SK-N-SH treated with all-trans-retinoic acid at 6 μM for 48 hours (cell line): ENCODE results near the gene RBM17.

Source experiments
- ATAC-seq: fragments of 200-7000 bp; cut with Tn5 transposase; 3 replicates; pipeline ENCODE4 v1.9.1; 2020; ENCODE audit warnings: mild to moderate bottlenecking, moderate library complexity
- ARNTL ChIP-seq: fragments of 450-650 bp; formaldehyde crosslinking; IDR thresholded peaks from 2 replicates; pipeline ENCODE4 v1.5.0; 2020; ENCODE audit warnings: low read depth, mild to moderate bottlenecking, moderate library complexity, borderline replicate concordance
- BACH2 ChIP-seq: fragments of 250-450 bp; sonication (Bioruptor Pico); IDR thresholded peaks from 2 replicates; pipeline ENCODE4 v1.9.0; 2021; ENCODE audit warnings: mild to moderate bottlenecking, borderline replicate concordance
- CREB5 ChIP-seq: fragments of 250-450 bp; sonication (Bioruptor Pico); IDR thresholded peaks from 2 replicates; pipeline ENCODE4 v1.5.1; 2020; ENCODE audit warnings: low read depth, mild to moderate bottlenecking, moderate library complexity
- CSDC2 ChIP-seq: fragments of 250-450 bp; sonication (Bioruptor Pico); IDR thresholded peaks from 2 replicates; pipeline ENCODE4 v1.5.0; 2020; ENCODE audit warnings: mild to moderate bottlenecking, moderate library complexity
- CSRNP3 ChIP-seq: fragments of 250-450 bp; sonication (Bioruptor Pico); IDR thresholded peaks from 2 replicates; pipeline ENCODE4 v1.5.1; 2021; ENCODE audit warnings: mild to moderate bottlenecking, moderate library complexity
- ESRRG ChIP-seq: fragments of 250-450 bp; sonication (Bioruptor Pico); IDR thresholded peaks from 2 replicates; pipeline ENCODE4 v1.6.1; 2021; ENCODE audit warnings: mild to moderate bottlenecking
- GLIS3 ChIP-seq: fragments of 250-450 bp; sonication (Bioruptor Pico); IDR thresholded peaks from 2 replicates; pipeline ENCODE4 v1.5.0; 2020; ENCODE audit warnings: mild to moderate bottlenecking, moderate library complexity
- ISL1 ChIP-seq: fragments of 250-450 bp; sonication (Bioruptor Pico); IDR thresholded peaks from 2 replicates; pipeline ENCODE4 v2.1.2; 2022; ENCODE audit warnings: mild to moderate bottlenecking, moderate library complexity
- OSR1 ChIP-seq: fragments of 250-450 bp; sonication (Bioruptor Pico); IDR thresholded peaks from 2 replicates; pipeline ENCODE4 v1.8.0; 2022; ENCODE audit warnings: moderate library complexity, mild to moderate bottlenecking, inconsistent platforms
- PATZ1 ChIP-seq: fragments of 250-450 bp; sonication (Bioruptor Pico); IDR thresholded peaks from 2 replicates; pipeline ENCODE4 v1.8.0; 2020; ENCODE audit warnings: mild to moderate bottlenecking, moderate library complexity, borderline replicate concordance
- PPARA ChIP-seq: fragments of 250-450 bp; sonication (Bioruptor Pico); IDR thresholded peaks from 2 replicates; pipeline ENCODE4 v1.5.0; 2020; ENCODE audit warnings: mild to moderate bottlenecking, borderline replicate concordance
- RARB ChIP-seq: fragments of 250-450 bp; sonication (Bioruptor Pico); IDR thresholded peaks from 2 replicates; pipeline ENCODE4 v1.8.0; 2021; ENCODE audit warnings: mild to moderate bottlenecking, moderate library complexity
- SNAI2 ChIP-seq: fragments of 250-450 bp; sonication (Bioruptor Pico); IDR thresholded peaks from 2 replicates; pipeline ENCODE4 v1.5.0; 2020; ENCODE audit warnings: mild to moderate bottlenecking, moderate library complexity
- TCF4 ChIP-seq: fragments of 250-450 bp; sonication (Bioruptor Pico); IDR thresholded peaks from 2 replicates; pipeline ENCODE4 v1.8.0; 2021; ENCODE audit warnings: mild to moderate bottlenecking, moderate library complexity, borderline replicate concordance
- TOX ChIP-seq: fragments of 250-450 bp; sonication (Bioruptor Pico); IDR thresholded peaks from 2 replicates; pipeline ENCODE4 v1.8.0; 2021; ENCODE audit warnings: mild to moderate bottlenecking, moderate library complexity, borderline replicate concordance
- TSHZ2 ChIP-seq: fragments of 250-450 bp; sonication (Bioruptor Pico); IDR thresholded peaks from 2 replicates; pipeline ENCODE4 v1.5.0; 2020; ENCODE audit warnings: mild to moderate bottlenecking, moderate library complexity
- ZC3H10 ChIP-seq: fragments of 250-450 bp; sonication (Bioruptor Pico); IDR thresholded peaks from 2 replicates; pipeline ENCODE4 v1.5.1; 2021; ENCODE audit warnings: mild to moderate bottlenecking, moderate library complexity
- ZFP3 ChIP-seq: fragments of 250-450 bp; sonication (Bioruptor Pico); IDR thresholded peaks from 2 replicates; pipeline ENCODE4 v1.5.0; 2020; ENCODE audit warnings: mild to moderate bottlenecking, moderate library complexity
- ZFP30 ChIP-seq: fragments of 450-650 bp; formaldehyde crosslinking; IDR thresholded peaks from 2 replicates; pipeline ENCODE4 v1.5.0; 2022; ENCODE audit warnings: mild to moderate bottlenecking, moderate library complexity
- ZNF565 ChIP-seq: fragments of 450-650 bp; formaldehyde crosslinking; conservative IDR thresholded peaks from 2 replicates; pipeline ENCODE4 v1.5.0; 2020; ENCODE audit warnings: low read depth, mild to moderate bottlenecking, moderate library complexity
- ZNF8 ChIP-seq: fragments of 450-650 bp; formaldehyde crosslinking; IDR thresholded peaks from 2 replicates; pipeline ENCODE4 v1.5.0; 2020; ENCODE audit warnings: mild to moderate bottlenecking, moderate library complexity

RBM17 gene

GRCh38 chr10:6158276-6158675 lies 69.4 kb downstream of the RBM17 start:
- no peak for TF ChIP-seq SNAI2 (CRISPR knock-in tag)
- no peak for TF ChIP-seq ZNF565 (CRISPR knock-in tag)
- TF ChIP-seq ZFP30 (CRISPR knock-in tag), result no peak
- TF ChIP-seq TSHZ2 (CRISPR knock-in tag), result no peak
- TF ChIP-seq PPARA (CRISPR knock-in tag), result no peak
- no peak for TF ChIP-seq PATZ1 (CRISPR knock-in tag)
- no peak for TF ChIP-seq GLIS3 (CRISPR knock-in tag)
- no peak for TF ChIP-seq OSR1 (CRISPR knock-in tag)
- no peak for TF ChIP-seq CREB5 (CRISPR knock-in tag)
- TF ChIP-seq TCF4, result no peak
- TF ChIP-seq ISL1 (CRISPR knock-in tag), result no peak
- TF ChIP-seq BACH2 (CRISPR knock-in tag), result no peak
- TF ChIP-seq ESRRG (CRISPR knock-in tag), result no peak
- no peak for TF ChIP-seq CSDC2 (CRISPR knock-in tag)
- no peak for TF ChIP-seq TOX (CRISPR knock-in tag)
- TF ChIP-seq ZC3H10, result no peak
- no peak for TF ChIP-seq ZFP3
- TF ChIP-seq ZNF8 (CRISPR knock-in tag), result no peak
- no peak for TF ChIP-seq ARNTL
- no peak for TF ChIP-seq RARB
- no peak for ATAC-seq

GRCh38 chr10:6161921-6162320 lies 73.1 kb downstream of the RBM17 start:
- ATAC-seq, result no peak
- TF ChIP-seq SNAI2 (CRISPR knock-in tag) (no peak), CREB5 (CRISPR knock-in tag) (no peak), ISL1 (CRISPR knock-in tag) (no peak), ZFP3 (no peak), TSHZ2 (CRISPR knock-in tag) (no peak), ZFP30 (CRISPR knock-in tag) (no peak), ARNTL (no peak), OSR1 (CRISPR knock-in tag) (no peak), TCF4 (no peak), GLIS3 (CRISPR knock-in tag) (no peak), CSDC2 (CRISPR knock-in tag) (no peak), BACH2 (CRISPR knock-in tag) (no peak), PATZ1 (CRISPR knock-in tag) (no peak), PPARA (CRISPR knock-in tag) (no peak), CSRNP3 (CRISPR knock-in tag) (no peak)
